Measurements from ENCODE around the gene GATAD2B.

The GATAD2B gene

GRCh38 chr1:153774780-153775457 is 147.9 kb downstream of the GATAD2B start, which contains the start of gene SLC27A3:
SLC27A3 (plus strand) TSS chr1:153775407; CDS start chr1:153775498, 91 bp downstream.
- POLR2A ChIA-PET: interaction anchor here (0.6 to 1.6 kb wide), 14 partner anchors 9 to 226 kb away, joined by 3 to 9 read pairs (median 5); partner anchors contain the start of genes CHTOP, CREB3L4, INTS3 and JTB
- CTCF ChIA-PET: interaction anchor here (0.6 to 2.7 kb wide), 5 partner anchors 97 to 423 kb away, joined by 3 to 12 read pairs (median 5); partner anchors contain the start of gene RAB13
- peak within 1 kb of the TSS; percentile 74 for H3K27ac ChIP-seq (ENCODE audit: extremely low read depth, low read depth, low read length)
- peak; percentile 93 for TF ChIP-seq KLF1 (tag by site-specific recombination; IDR thresholded peaks at IDR 0.05)
- no peak for TF ChIP-seq ZNF785 (tag by site-specific recombination; IDR thresholded peaks at IDR 0.05)
- peak; percentile 43 for TF ChIP-seq SP7 (tag by site-specific recombination; IDR thresholded peaks at IDR 0.05)
- TF ChIP-seq SP2 (tag by site-specific recombination; IDR thresholded peaks at IDR 0.05): peak; percentile 84
- peak; percentile 55 for TF ChIP-seq ZNF366 (tag by site-specific recombination; conservative IDR thresholded peaks at IDR 0.05)
- TF ChIP-seq ZFP69B (tag by site-specific recombination; IDR thresholded peaks at IDR 0.05): 0 out of 2 replicates have a peak, but pooled peaks have one; percentile 13
- TF ChIP-seq ZNF335 (tag by site-specific recombination; conservative IDR thresholded peaks at IDR 0.05): no peak
- TF ChIP-seq EGR2 (tag by site-specific recombination; IDR thresholded peaks at IDR 0.05; ENCODE audit: low read depth): peak; percentile 85
- no peak for TF ChIP-seq RBAK (tag by site-specific recombination; IDR thresholded peaks at IDR 0.05)
- peak; percentile 82 for TF ChIP-seq SP3 (tag by site-specific recombination; IDR thresholded peaks at IDR 0.05)
- TF ChIP-seq ZFHX2 (tag by site-specific recombination; conservative IDR thresholded peaks at IDR 0.05): peak; percentile 87
- TF ChIP-seq ZXDB (tag by site-specific recombination; IDR thresholded peaks at IDR 0.05): peak; percentile 83; the same call in 1 of the 2 replicates
- TF ChIP-seq ZBTB20 (tag by site-specific recombination; IDR thresholded peaks at IDR 0.05): peak; percentile 92
- peak; percentile 51 for TF ChIP-seq ZNF341 (tag by site-specific recombination; IDR thresholded peaks at IDR 0.05; ENCODE audit: low read depth)
- TF ChIP-seq ZNF423 (tag by site-specific recombination; IDR thresholded peaks at IDR 0.05): peak; percentile 63; the same call in 1 of the 2 replicates
- TF ChIP-seq ZNF610 (tag by site-specific recombination; IDR thresholded peaks at IDR 0.05; ENCODE audit: borderline replicate concordance): peak; percentile 38; the same call in 1 of the 2 replicates
- TF ChIP-seq PRDM1 (tag by site-specific recombination; IDR thresholded peaks at IDR 0.05): 0 out of 2 replicates have a peak, but pooled peaks have one; percentile 10
- no peak for TF ChIP-seq ZNF449 (tag by site-specific recombination; IDR thresholded peaks at IDR 0.05)
- no peak for TF ChIP-seq ZFP41 (tag by site-specific recombination; IDR thresholded peaks at IDR 0.05; ENCODE audit: borderline replicate concordance)
- peak; percentile 97 for TF ChIP-seq PATZ1 (tag by site-specific recombination; IDR thresholded peaks at IDR 0.05)
- no peak for TF ChIP-seq ZNF354C (tag by site-specific recombination; IDR thresholded peaks at IDR 0.05; ENCODE audit: borderline replicate concordance, low read depth)
- peak; percentile 63; the same call in 1 of the 2 replicates for TF ChIP-seq KLF16 (tag by site-specific recombination; IDR thresholded peaks at IDR 0.05)
- peak; percentile 93 for TF ChIP-seq KLF8 (tag by site-specific recombination; IDR thresholded peaks at IDR 0.05)
- no peak for TF ChIP-seq SETDB1 (IDR thresholded peaks at IDR 0.05; ENCODE audit: insufficient read length, low read length)
- peak; percentile 76 for TF ChIP-seq ZBTB17 (tag by site-specific recombination; IDR thresholded peaks at IDR 0.05)
- TF ChIP-seq ZBTB8A (tag by site-specific recombination; IDR thresholded peaks at IDR 0.05): peak; percentile 38; the same call in 1 of the 2 replicates
- peak; percentile 91 for TF ChIP-seq PRDM10 (tag by site-specific recombination; IDR thresholded peaks at IDR 0.05)
- TF ChIP-seq ZNF362 (tag by site-specific recombination; IDR thresholded peaks at IDR 0.05): no peak
- peak; percentile 86 for TF ChIP-seq IKZF3 (tag by site-specific recombination; IDR thresholded peaks at IDR 0.05)

More at GRCh38 chr1:153774780-153775457, 147.9 kb downstream of the GATAD2B start, which contains the start of gene SLC27A3:
- peaks cover 0 to 52% of the 10 kb centered on the region in 2 experiments; a peak in 2 of 3 replicates for H3K36me3 ChIP-seq (ENCODE audit: control insufficient read depth in 2 of 2, insufficient read depth in 1 of 2, low read length in 2 of 2)
- peaks cover 8% of the 10 kb centered on the region for H3K4me1 ChIP-seq (ENCODE audit: control insufficient read depth, insufficient read depth, low read length)
- H3K4me3 ChIP-seq (ENCODE audit: low read depth, low read length): peak within 1 kb of the TSS; percentile 60
- H3K9me3 ChIP-seq (ENCODE audit: control insufficient read depth, insufficient read depth, low read depth, low read length): no peaks in the 10 kb centered on the region
